HG02588 (cell line): ENCODE results near the gene FAM174B.

Source experiments
- ATAC-seq: cut with Tn5 transposase; IDR thresholded peaks from one replicate; pipeline ENCODE4 v1.9.1; 2021; ENCODE audit warnings: mild to moderate bottlenecking, moderate library complexity; ENCODE audit not compliant: unreplicated experiment

The FAM174B gene

DNA sequence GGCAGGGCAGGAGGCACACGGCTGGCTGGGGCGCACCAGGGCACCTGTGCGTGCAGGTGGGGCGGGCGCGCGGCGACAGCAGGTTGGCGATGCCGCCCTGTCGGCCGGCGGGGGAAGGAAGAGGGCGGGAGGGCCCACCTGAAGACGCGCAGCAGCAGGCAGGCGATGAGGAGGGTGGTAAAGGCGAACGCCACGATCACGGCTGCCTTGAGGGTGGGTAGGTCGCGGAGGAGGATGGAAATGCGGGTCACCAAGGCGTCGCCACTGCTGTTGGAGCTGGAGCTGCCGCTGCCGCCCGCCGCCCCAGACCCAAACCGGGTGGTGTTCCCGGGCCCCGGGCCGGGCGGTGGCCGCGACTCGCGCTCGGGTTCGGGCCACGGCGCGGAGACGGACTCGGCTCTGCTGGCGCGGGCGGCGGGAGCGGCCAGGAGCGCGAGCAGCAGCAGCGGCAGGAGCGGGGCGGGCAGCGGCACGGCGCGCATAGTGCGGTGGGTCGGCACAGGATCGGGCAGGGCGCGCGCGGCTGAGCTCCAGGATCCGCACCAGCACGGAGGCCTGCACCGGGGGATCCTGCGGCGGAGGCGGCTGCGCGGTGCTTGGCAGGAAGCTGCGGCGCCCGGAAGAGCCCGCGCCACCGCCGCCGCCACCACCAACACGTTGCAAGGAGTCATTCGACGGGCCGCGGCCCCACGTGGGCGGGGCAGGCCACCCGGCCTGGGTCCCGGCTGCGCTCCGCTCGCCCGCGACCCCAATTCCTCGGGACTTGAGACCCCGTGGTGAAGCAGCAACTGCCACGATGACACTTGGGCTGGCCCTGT is at the start of gene FAM174B:
TSS of gene FAM174B (minus strand) at position 598 of the 818 bp plus-strand sequence.
- peak; percentile 41 for ATAC-seq

DNA sequence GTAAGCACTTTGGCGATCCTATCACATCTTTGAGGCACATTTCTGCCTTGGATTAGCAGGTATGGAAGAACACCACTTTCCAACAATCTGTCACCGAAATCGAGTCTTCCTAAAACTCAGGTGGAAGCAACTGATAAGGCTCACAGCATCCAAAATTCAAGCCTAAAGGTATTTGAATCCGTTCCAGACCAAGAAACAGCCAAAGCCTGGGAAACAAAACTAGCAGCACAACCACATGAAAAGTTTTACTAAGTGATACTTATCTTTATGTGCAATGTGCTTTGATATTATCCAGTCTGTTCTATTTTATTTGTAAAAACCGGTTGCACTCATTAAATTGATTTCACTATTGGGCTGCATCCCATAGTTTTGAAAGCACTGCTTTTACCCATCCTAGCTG is 40.5 kb upstream of the FAM174B start:
- no peak for ATAC-seq

DNA sequence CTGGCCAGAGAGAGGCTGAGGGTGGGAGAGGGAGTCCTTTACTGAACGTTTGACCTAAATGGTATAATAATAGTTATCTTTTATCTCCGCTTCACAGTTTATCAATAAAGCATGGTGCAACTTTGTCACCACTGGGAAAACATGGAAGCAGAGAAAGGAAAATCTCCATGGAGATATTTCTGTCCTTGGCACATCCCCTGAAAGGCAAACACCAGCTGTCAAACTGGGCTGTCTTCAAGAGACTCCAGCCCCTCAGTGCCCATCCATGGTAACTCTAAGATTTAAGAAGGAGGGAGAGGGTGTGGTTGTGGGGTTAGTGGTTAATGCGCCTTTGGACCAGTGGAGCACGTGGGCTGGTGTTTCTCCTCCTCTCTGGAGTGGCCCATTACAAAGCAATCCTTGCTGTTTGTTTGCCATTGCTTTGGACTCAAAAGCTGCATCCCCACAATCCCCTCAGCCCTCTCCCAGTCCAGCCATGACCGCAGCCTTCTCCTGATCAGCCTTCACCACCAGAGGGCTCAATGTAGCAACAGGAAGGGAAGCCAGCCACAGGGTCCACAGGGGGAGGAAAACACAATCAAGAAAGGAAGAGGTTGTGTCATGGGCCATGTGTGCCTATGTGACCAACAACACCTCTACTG is 38.2 kb upstream of the FAM174B start:
- ATAC-seq, result no peak

DNA sequence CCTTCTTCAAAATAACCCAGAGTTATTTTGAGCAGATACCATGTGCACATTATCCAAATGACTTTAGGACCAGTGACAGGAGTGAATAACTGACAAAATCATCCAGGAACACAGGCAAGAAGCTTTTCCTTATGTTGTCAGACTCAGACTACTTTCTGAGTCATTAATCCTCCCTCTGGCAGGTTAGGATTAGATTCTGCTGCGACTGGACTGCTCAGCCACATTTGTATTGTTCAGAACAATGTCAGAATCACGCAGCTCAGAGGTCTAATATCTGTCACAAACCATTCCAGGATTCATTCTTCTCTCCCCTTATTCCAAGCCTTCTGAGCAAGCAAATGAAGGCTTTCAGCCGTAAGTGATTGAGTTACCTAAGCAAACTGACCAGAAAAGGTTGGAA is 34.8 kb upstream of the FAM174B start:
- ATAC-seq, result no peak

DNA sequence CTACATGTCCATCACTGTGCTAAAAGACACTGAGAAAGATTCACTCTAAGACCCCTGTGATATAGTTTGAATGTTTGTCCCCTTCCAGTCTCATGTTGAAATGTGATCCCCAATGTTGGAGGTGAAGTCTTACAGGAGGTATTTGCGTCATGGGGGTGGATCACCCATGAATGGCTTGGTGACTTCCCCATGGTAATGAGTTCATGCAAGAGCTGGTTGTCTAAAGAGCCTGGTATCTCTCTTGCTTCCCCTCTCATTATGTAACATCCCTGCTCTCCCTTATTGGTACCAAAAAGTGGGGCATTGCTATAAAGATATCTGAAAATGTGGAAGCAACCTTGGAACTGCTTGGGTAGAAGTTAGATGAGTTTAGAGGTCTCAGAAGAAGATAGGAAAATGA is 32.2 kb upstream of the FAM174B start:
- ATAC-seq, result no peak

DNA sequence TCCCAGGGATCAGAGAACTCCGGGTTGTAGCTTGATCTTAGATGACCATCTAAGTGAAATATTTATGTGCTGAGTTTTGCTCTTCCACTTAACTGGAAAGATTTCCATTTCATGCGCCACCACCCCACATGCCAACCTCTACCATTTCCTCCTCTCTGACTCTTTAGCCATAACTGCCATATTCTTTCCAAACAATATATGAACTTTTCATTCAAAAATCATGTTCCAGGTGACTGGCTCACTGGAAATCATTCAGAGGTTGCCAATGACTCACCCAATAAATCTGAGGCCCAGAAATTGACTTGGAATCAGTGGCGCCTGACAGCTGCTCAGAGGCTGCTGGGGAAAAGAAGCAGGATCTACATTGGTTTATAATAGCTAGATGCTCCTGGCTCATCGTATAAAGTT is 31.6 kb upstream of the FAM174B start:
- no peak for ATAC-seq

DNA sequence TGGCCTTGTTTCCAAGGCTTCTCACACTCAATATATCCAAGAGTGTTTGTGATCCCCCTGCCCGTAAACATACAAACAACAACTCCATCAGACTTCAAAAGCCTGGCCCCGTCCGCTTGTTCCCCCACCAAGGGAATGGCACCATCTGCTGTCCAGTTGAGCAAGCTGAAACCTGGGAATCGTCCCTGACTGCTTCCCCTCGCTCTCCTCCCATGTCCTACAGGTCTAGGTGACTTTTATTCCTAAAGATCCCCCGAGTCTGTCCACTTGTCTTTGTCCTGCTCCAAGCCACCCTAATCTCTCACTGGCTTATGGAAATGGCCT is 27.9 kb upstream of the FAM174B start:
- no peak for ATAC-seq

DNA sequence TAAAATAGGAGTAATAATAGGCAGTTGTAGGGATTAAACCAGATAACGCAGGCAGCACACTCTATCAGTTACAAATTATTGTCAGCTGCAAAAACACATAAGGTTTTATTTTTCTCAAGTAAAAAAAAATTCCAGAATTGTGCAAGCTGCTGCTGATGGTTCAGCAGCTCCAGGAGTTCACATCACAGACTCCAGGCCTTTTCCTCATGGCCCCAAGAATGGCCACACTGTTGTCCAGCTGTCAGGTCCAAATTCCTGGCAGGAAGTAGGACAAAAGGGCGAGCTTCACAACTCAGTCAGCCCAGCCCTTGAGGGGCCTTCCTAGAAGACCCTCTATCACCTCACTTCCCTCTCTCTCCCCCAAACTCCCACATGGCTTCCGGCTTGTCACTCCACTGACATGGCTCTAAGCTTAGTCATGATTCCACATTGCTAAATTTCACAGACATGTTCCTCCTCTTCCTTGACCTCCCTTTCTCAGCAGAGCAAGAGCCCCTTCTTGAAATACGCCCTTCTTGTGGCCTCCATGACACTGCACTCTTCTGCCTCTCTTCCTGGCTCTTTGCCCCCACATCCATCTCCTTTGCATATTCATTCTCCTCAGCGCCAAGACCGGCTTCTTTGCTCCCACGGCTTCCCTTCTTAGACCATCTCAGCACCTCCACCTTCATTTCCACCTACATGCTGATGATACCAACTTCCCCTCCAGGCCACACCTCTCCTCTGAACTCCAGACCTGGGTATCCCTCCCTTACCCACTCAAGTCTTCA is 27.4 kb upstream of the FAM174B start:
- ATAC-seq, result no peak

DNA sequence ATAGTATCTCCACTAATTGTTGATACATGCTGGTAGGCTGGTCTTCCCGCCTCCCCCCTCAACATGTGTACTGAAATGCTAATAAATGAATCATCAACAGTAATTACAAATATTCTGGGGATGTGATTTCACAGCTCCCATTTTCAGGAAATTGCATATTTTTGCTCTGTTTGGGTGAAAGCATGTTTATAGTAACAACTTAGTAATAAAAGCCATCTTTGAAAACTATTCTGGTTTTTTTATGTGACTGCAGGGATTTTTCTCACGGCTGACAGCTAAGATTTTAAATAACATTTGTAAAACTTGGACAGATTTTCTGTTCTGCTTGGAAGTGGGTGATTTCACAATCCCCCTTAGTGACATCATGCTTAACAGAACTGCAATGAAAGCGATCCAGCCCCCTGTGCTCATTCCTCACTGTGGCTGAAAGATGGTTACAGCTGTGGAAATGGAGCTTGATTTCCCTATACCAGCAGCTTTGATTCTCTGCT is 25.6 kb upstream of the FAM174B start:
- ATAC-seq, result no peak

DNA sequence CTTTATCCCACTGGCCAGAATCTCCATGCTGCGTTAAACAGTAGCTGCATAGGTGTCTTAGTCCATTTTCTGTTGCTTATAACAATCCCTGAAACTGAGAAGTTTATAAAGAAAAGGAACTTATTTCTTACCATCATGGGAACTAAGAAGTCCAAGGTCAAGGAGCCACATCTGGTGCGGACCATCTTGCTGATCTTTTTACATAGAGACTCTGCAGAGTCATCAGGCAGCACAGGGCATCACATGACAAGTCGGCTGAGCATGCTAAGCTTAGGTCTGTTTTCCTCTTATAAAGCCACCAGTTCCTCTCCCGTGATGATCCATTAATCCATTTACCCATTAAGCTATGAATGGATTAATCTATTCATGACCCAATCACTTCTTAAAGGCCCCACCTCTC is 22.4 kb upstream of the FAM174B start:
- ATAC-seq, result no peak

DNA sequence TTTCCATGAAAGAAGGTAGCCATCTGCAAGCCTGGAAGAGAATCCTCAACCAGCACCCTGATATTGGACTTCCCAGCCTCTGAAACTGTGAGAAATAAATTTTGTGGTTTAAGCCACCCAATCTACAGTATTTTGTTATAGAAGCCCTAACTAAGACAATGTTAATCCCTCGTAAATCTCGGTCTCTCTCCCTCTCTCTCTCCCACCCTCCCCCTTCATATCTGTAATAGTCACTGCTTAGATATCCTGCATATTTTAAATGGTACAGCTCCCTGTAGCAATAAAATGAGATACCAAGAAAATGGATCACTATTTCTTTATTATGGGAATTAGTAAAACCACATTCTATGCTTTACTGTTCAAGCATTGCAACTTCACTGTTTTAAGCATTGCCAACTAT is 21.0 kb upstream of the FAM174B start:
- no peak for ATAC-seq

DNA sequence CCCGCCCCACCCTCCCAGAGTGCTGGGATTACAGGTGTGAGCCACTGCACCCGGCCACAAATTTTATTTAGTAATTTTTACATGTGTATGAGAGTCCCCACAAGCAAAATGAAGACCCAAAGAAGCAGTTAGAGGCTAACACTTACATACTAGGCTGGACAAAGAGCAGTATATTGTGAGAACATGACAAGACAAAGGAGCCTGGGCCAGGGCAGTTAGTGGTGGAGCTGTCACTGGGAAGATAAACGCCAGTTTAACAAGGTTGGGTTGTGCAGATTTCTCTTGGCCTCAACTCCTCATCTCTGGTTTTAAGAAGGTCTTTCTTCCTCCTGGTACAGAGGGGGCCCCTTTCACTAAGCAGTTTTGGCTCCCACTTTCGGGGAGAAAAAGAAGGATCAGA is 19.9 kb upstream of the FAM174B start:
- no peak for ATAC-seq

DNA sequence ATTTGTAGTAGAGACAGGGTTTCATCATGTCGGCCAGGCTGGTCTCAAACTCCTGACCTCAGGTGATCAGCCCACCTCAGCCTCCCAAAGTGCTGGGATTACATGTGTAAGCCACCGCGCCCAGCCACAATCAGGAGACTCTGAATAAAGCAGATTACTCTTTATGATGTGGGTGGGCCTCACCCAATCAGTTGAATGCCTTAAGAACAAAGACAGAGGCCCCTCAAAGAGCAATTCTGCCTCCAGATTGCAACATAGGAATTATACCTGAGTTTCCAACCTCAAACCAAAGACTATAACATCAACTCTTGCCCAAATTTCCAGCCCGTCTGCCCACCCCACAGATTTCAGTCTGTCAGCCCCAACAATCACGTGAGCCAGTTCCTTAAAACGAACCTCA is 18.8 kb upstream of the FAM174B start:
- no peak for ATAC-seq

DNA sequence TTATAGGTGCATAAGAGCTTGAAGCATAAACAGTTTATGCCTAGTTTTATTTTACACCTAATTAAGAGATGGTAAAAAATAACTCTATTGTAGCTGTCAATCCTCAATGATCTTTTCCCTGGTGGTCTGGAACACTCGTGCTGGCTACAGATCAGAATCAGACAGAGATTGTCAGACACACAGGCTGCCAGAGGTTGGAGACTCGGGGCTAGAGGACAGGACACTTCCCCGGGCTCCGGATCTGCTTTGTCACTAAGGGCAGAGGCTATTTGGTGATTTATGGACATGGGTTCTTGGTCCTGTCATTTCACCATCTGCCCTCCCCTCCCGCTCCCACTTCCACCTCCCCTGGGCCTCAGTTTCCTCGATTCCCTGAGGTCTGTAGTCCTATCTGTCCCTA is 16.5 kb upstream of the FAM174B start:
- ATAC-seq, result no peak

DNA sequence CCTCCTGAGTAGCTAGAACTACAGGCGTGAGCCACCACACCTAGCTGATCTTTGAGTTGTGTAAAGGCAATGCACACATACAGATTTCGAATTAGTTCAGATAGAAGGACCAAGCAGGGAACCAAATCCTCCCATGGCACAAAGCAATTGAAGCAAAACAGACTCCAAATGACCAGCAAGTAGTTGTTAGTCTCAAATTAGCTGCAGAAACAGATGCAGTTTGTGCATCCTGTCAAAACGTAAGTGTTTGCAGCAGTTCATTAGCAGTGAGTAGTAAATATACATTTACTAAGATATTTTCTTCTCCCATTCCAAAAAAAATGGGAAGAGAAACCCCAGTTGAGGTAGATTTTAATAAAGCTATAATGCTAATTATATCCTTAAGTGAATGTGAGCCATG is 15.8 kb upstream of the FAM174B start:
- ATAC-seq, result no peak

DNA sequence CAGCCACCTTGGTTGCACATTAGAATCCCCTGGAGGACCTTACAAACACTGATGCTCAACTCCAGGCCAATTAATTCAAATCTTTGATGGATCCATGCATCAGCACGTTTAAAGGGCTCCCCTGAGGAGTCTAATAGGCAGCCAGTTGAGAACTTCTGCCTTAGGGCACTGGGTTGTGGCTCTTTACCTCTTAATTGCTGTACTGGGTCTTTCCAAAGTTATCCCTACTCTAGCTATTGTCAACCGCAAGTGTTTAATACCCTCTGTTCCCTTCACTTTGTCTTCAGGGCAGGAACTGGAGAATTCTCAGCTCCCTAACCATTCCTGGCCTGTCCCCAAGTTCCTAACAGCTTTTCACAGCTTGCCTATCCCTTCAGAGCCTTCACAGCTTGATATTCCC is 15.0 kb upstream of the FAM174B start:
- ATAC-seq, result no peak

DNA sequence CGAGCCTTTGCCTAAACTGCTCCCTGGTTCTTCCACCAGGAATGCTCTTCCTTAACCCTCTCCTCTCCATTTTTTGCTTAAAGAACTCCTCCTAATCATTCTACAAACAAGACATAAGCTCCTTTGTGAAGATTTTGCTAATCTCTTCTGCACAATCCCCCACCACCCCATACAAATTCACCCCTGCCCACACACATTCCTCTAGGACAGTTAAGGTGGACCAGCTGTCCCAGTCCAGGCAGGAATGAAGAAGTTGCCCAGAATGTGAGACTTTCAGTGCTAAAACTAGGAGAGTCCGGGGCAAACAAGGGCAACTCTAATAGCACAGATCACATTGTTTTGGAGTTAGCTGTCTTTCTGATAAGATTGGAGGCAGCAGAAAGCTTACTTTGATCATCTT is 13.9 kb upstream of the FAM174B start:
- no peak for ATAC-seq

DNA sequence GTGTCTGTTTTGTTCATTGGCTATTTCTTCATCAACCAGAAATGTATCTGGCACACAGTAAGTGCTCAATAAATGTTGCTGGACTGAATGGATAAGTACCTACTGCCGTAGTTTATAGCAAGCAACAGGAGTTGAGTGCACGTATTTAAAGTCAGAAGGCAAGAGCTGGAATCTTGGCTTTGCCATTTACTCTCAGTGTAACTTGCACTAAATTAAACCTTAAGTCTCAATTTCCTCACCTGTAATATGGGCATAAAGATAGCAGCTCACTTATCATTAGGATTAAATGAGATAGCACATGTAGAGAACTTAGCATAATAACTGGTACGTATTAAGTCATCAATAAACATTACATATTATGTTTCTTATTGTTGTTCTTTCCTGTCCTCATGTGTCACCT is 13.0 kb upstream of the FAM174B start:
- ATAC-seq, result no peak

DNA sequence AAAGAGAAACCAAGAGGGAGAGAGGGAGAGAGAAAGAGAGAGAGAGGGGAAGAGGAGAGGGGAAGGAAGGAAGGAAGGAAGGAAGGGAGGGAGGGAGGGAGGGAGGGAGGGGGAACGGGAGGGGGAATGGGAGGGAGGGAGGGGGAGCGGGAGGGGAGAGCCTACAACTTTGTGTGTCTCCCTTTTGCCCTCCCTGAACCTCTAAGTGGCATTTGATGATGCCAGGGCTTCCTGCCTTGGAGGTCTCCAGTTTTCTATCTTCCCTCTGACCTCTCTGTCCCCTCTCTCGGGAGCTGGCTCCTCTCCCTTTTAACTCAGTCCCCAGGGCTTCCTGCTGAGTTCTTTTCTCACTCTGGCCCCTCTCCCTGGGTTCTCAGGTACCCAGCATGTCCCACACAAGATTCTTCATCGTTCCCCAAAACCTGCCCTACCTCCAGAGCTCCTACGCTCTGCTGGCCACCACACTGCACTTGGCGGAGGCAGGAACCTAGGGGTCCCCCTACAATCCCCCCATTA is 12.5 kb upstream of the FAM174B start:
- ATAC-seq, result no peak

DNA sequence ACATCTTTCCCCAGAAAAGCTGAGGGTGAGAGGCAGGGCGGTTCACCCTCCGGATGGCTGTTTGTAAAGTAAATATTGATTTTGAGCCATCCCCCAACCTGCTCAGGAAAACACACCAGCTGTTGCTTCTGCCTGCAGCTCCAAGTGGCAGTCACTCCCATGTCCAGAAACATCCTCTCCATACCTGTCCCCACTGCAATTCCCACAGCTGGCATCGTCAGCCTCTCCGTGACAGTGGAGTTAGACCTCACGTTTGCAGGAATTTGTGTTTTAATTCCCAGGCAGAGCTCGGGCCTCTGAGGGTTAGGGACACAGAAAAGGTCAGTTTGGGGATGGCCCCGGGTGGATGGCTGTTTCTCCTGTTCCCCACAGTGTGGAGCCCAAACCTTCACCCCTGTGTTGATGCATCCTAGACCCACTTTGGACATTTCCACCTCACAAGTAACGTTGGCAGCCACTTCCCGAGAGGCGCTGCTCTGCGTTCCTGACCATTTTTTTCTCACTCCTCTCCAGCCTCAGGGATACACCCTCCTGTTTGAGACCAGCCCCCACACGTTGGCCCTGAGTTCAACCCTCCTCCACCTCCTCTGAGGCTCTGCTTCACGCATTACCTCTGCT is 11.8 kb upstream of the FAM174B start:
- no peak for ATAC-seq

DNA sequence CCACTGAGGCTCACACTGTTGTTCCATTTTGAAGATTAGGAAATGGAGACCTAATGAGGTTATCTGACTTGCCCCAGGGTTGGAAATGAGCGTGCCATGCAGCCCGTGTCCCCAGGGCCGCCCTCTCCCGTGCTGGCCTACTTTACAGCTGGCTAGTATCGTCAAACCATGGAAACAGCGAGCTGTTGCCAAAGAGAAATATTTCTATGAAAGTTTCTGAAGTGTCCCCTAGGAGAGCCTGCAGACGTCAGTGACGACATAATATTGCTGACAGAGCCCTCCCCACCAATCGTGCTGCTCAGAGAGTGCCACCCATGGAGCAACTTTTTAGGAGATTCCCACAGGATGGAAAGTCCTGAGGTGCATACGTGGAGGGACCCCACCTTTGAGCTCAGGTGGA is 11.2 kb upstream of the FAM174B start:
- no peak for ATAC-seq
